Measurements from ENCODE around the gene FBXO24.
A peak's percentile ranks its signal among the peaks of the same experiment; 100 is the strongest.

Gene FBXO24

GRCh38 chr7:100591596-100591995 lies 5.5 kb downstream of the FBXO24 start:
- no peak for DNase-seq

DNA sequence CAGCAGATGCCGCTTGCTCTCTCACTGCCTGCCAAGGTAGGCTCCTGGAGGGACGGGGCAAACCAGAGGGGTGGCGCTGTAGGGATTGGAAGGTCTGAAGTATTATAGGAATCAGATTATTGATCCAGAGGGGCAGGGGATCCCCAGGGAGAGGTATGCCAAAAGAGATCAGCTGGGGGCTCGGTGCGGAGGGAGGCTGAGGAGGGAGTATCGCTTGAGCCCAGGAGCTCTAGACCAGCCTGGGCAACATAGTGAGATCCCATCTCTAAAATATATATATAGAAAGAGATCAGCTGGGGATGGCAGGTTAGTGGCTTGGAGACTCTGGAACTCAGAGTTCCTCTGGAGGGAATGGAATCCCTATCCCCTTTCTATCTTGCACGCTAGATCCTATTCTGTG lies 9.1 kb downstream of the FBXO24 start:
- DNase-seq: no peak

DNA sequence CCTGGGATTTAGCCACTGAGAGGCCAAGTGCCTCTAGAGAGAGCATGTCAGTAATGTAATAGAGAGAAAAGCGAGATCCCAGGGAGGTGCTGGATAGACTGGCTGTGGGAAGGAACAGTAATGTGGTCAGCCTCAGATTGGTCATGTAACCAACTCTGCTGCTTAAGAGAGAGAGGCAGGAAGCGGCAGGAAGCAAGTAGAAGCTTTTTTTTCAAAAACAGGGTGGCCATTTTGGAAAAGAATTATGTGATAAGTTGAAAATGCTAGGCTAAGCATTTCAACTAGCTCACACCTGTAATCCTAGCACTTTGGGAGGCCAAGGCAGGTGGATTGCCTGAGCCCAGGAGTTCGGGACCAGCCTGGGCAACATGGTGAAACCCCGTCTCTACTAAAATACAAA lies 12.3 kb downstream of the FBXO24 start:
- DNase-seq: no peak

GRCh38 chr7:100599911-100600729 lies 14.0 kb downstream of the FBXO24 start:
- no peak for DNase-seq

- DNase-seq: no peak
Observed at GRCh38 chr7:100600730-100601038, 14.6 kb downstream of the FBXO24 start.

- no peak for DNase-seq
Observed at GRCh38 chr7:100602889-100603725, 17.0 kb downstream of the FBXO24 start.

DNA sequence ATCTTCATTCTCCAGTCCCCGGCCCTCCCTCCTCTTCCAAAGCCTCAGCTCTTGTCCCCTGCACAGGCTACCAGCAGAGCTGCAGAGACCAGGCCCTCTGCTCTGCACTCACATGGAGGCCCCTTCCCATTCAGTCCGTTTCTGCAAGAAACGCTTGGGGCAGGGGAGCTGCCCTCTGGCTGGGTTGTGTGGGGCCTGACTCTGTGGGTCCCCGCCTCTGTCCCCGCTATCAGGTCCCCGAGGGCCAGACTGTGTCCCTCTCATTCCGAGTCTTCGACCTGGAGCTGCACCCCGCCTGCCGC lies 17.5 kb downstream of the FBXO24 start:
- DNase-seq: no peak

GRCh38 chr7:100604028-100604975 lies 18.2 kb downstream of the FBXO24 start:
- DNase-seq: peak; percentile 82

DNA sequence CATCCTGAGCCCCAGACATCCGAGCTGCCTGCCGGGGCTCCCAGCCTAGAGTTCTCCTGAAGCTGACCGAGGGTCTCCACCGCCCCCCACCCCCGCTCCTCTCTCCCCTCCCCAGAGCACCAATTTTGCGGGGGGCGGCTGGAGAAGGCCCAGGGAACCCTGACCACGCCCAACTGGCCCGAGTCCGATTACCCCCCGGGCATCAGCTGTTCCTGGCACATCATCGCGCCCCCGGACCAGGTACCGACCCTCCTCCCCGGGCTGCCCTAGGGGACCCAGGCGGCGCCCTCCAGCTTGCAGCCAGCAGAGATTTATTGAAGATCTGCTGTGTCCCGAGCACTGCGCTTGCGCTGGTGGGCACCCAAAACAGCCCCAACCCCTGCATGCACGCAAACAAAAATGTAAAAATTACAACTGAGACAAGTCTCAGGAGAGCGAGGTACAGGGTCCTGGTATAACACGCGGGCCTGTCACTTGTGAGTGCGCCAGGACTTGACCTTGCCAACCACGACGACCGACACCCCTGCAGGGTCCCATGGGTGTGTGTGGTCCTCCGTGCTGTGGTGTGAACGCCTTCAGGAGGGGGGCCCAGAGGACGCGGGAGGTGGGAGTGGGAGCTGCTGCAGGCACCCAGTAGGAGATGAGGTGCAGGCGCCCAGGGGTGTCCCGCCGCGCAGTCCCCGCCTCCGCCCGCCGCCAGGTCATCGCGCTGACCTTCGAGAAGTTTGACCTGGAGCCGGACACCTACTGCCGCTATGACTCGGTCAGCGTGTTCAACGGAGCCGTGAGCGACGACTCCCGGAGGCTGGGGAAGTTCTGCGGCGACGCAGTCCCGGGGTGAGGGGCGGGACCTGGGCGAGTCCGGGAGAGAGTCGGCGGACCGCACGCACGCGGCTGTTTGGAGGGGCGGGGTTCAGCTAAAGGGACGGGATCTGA lies 19.1 kb downstream of the FBXO24 start:
- DNase-seq: peak; percentile 17

- no peak for DNase-seq
Observed at GRCh38 chr7:100606313-100606712, 20.2 kb downstream of the FBXO24 start.

GRCh38 chr7:100607111-100607510 lies 21.0 kb downstream of the FBXO24 start:
- DNase-seq: no peak

- no peak for DNase-seq
Observed at GRCh38 chr7:100609958-100610357, 23.8 kb downstream of the FBXO24 start.

DNA sequence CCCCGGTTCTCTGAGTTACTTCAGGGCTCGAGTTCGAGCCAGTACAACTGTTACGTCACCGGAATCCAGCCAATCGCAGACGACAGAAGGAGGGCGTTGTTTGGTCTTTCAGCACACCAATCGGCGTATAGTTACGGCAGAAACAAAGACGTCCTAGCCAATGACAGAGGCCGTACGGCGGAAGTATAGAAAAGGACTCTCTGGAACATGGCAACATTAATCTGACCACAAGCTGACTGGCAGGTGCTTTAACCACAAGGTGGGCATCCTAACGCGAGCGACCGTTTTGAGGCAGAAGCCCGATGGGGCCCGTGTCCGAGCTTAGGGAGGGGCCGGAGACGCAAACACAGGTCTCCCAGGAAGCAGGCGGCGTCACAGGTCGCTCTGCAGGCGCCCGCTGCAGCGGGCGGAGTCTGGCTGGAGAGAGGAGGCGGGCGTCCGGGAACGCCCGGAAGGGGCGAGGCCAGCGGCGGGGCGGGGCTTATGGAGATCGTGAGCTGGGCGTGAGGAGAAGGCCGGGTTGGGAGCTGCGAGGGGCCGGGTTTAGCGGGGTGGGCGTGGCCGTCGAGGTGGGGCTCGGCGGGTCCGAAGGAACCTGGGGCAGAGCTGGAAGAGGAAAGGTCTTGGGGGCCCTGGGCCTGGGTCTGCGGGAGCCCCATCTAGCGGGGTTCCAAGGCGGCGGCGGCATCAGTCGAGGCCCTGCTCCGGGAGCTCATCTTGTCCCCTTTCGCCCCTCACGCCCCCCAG lies 26.0 kb downstream of the FBXO24 start, which contains the start of gene MOSPD3:
MOSPD3 (plus strand) TSS at position 558 of the 747 bp plus-strand sequence. CDS start 252 bp downstream, outside the sequence.
- DNase-seq: peak; percentile 98

- DNase-seq: no peak
Observed at GRCh38 chr7:100612730-100613390, 26.7 kb downstream of the FBXO24 start.

GRCh38 chr7:100613412-100614175 lies 27.5 kb downstream of the FBXO24 start:
- DNase-seq: no peak

GRCh38 chr7:100614308-100614861 lies 28.3 kb downstream of the FBXO24 start:
- DNase-seq: no peak

DNA sequence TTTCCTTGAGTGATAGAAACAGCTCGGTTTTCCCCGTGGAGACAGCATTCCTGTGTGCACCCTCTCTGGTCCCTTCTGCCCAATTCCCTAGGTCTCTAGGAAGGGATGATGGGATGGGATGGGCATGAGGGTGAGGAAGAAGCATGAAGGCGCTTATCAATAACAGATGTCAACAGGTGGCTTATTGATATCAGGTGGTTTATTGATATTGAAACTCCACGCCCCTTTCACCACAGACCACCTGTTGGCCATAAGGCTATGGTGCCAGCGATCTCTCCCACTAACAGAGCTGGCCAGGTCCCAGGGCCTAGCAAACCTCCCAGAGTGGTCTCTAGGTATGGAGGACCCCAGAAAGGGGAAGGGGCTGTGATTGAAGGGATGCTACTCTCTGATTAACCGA lies 34.1 kb downstream of the FBXO24 start:
- DNase-seq: no peak

GRCh38 chr7:100620804-100621203 lies 34.7 kb downstream of the FBXO24 start:
- DNase-seq: no peak

DNA sequence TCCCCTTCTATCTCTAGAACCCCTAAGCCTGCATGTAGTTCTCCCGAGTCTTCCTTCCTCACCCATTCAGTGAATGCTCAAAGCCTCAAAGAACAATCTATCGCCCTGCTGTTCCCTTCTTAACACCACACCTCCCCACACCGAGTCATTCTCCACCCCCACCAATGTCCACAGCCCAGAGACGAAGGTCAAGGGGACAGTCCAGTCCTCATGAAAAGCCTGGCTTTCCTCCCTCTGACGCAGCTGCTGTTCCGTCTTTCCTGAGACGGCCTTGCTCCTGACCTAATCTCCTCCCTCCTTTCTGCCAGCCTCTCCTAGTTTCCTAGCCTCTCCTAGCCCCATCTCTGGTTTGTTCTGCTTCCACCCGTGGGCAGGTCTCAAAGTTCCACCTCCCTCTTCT lies 35.4 kb downstream of the FBXO24 start:
- DNase-seq: no peak

All from CD4-positive, alpha-beta T cell treated with Interleukin-4 for 4 hours (primary cell).